ENCODE results near the gene AP3D1.
"Not testable (repeated sequence)": the region's sequence is repeated elsewhere in the genome, so short reads cannot be mapped to it uniquely, and the experiment has no call there.

Gene AP3D1

GRCh38 chr19:2151339-2152229 is at the start of gene AP3D1:
AP3D1 (minus strand) TSS chr19:2151566; CDS start chr19:2151334, 232 bp downstream.
- H3K4me3 ChIP-seq (ENCODE audit: low read length) = peak within 1 kb of the TSS; percentile 75
- TF ChIP-seq ZNF274 (IDR thresholded peaks at IDR 0.05; ENCODE audit: low read depth, low read length) = no peak

DNA sequence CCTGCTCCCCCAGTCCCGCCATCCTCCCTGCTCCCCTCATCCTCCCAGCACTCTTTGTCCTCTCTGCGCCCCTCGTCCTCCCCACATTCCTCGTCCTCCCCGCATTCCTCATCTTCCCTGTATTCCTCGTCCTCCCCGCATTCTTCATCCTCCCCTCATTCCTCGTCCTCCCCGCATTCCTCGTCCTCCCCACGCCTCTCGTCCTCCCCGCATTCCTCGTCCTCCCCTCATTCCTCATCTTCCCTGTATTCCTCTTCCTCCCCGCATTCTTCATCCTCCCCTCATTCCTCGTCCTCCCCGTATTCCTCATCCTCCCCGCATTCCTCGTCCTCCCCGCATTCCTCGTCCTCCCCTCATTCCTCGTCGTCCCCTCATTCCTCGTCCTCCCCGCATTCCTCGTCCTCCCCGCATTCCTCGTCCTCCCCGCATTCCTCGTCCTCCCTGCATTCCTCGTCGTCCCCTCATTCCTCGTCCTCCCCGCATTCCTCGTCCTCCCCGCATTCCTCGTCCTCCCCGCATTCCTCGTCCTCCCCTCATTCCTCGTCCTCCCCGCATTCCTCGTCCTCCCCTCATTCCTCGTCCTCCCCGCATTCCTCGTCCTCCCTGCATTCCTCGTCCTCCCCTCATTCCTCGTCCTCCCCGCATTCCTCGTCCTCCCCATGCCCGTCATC is 49.4 kb upstream of the AP3D1 start:
- H3K4me3 ChIP-seq (ENCODE audit: low read length) = not testable (repeated sequence)

GRCh38 chr19:2199861-2200623 is 48.7 kb upstream of the AP3D1 start:
- H3K4me3 ChIP-seq (ENCODE audit: low read length) = no peak overlapping the region
- no peak for TF ChIP-seq ZNF274 (IDR thresholded peaks at IDR 0.05; ENCODE audit: low read depth, low read length)

DNA sequence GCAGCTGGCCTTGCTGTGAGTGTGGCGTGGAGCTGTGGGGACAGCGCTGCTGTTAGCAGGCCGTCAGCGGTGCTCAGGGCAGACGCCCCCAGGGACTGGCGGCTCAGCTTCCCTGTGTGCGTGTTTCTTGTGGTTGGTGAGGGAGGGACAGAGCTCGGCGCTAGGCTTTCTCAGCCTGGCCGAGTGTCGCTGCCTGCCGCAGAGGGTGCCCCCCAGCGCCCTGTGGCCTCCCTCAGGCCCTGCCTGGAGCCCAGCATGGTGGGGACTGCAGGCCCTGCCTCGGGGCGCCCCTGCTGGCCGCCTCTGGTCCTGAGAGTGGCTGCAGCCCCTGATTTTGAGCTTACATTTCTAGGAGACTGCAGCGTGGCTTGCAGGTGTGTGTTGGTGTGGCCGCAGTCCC is 47.8 kb upstream of the AP3D1 start:
- no peak overlapping the region for H3K4me3 ChIP-seq (ENCODE audit: low read length)
- no peak for TF ChIP-seq ZNF274 (IDR thresholded peaks at IDR 0.05; ENCODE audit: low read depth, low read length)

GRCh38 chr19:2198317-2198716 is 47.0 kb upstream of the AP3D1 start:
- TF ChIP-seq ZNF274 (IDR thresholded peaks at IDR 0.05; ENCODE audit: low read depth, low read length) = no peak
- no peak overlapping the region for H3K4me3 ChIP-seq (ENCODE audit: low read length)

DNA sequence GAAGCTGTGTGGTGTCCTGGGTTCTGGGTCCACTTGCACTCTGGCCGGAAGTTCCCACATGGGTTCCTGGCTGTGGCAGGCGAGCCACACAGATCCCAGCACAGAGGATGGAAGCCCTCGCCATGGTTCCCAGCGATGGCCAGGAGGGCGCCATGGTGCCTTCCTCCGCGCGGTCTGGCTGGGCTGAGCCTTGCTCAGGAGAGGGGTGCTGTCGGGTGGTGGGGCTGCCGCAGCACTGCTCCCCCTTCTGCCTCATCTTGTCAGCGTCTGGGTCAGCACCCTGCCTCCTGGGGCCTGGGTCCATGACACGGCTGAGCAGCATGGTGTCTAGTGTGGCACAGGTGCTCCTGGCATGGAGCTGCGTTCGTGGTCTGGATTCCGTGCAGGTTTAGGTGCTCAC is 45.9 kb upstream of the AP3D1 start:
- TF ChIP-seq ZNF274 (IDR thresholded peaks at IDR 0.05; ENCODE audit: low read depth, low read length) = no peak
- no peak overlapping the region for H3K4me3 ChIP-seq (ENCODE audit: low read length)

DNA sequence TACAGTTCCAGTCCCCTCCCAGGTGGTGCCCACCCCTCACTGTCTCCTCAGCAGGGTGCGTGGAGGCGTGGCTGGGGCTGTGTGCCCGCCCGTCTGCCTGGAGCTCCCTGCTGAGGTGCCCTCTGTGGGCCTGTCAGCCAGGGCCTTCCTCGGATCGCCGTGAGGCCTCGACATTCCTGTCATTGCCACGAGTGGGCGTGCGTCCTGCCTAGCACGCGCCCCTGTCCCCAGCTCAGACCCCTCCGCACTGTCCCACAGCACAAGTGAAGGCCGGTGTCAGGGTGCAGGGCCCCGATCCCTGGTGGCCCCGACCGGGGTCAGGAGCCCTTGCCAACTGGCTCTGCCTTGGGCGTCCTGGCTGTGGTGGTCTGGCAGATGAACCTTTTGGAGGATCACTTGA is 44.5 kb upstream of the AP3D1 start:
- no peak for TF ChIP-seq ZNF274 (IDR thresholded peaks at IDR 0.05; ENCODE audit: low read depth, low read length)
- H3K4me3 ChIP-seq (ENCODE audit: low read length) = no peak overlapping the region

- no peak for TF ChIP-seq ZNF274 (IDR thresholded peaks at IDR 0.05; ENCODE audit: low read depth, low read length)
- H3K4me3 ChIP-seq (ENCODE audit: low read length) = no peak overlapping the region
These were observed 44.0 kb upstream of the AP3D1 start for GRCh38 chr19:2195361-2195760.

DNA sequence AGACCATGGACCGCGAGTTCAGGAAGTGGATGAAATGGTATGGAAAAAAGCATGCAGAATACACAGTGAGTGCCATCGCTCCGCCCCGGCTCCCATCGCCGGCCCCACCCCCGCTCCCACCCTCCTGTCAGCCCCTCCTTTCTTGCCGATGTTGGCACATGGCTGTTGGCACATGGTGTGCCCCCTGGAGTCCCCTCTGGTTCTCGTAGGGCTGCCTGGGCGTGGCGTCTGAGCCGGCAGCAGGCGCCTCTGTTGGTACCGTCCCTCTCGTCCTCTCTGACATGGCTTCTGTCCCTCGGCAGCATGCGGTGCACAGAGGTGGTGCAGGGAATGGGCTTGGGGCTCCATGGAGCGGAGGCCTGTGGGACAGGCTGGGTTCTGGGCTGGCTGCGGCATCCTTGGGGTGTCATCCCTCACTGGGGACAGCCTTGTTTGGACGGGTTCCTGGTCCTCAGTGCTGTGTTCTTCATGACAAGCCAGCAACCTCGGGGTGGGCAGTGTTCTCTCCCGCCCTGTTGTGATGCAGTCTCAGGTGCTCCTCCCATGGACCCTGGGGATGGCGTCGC is 43.2 kb upstream of the AP3D1 start:
- no peak for TF ChIP-seq ZNF274 (IDR thresholded peaks at IDR 0.05; ENCODE audit: low read depth, low read length)
- H3K4me3 ChIP-seq (ENCODE audit: low read length) = no peak overlapping the region

GRCh38 chr19:2193807-2194206 is 42.4 kb upstream of the AP3D1 start:
- no peak overlapping the region for H3K4me3 ChIP-seq (ENCODE audit: low read length)
- TF ChIP-seq ZNF274 (IDR thresholded peaks at IDR 0.05; ENCODE audit: low read depth, low read length) = no peak

- H3K4me3 ChIP-seq (ENCODE audit: low read length) = no peak overlapping the region
- TF ChIP-seq ZNF274 (IDR thresholded peaks at IDR 0.05; ENCODE audit: low read depth, low read length) = no peak
These were observed 41.5 kb upstream of the AP3D1 start for GRCh38 chr19:2192862-2193261.

DNA sequence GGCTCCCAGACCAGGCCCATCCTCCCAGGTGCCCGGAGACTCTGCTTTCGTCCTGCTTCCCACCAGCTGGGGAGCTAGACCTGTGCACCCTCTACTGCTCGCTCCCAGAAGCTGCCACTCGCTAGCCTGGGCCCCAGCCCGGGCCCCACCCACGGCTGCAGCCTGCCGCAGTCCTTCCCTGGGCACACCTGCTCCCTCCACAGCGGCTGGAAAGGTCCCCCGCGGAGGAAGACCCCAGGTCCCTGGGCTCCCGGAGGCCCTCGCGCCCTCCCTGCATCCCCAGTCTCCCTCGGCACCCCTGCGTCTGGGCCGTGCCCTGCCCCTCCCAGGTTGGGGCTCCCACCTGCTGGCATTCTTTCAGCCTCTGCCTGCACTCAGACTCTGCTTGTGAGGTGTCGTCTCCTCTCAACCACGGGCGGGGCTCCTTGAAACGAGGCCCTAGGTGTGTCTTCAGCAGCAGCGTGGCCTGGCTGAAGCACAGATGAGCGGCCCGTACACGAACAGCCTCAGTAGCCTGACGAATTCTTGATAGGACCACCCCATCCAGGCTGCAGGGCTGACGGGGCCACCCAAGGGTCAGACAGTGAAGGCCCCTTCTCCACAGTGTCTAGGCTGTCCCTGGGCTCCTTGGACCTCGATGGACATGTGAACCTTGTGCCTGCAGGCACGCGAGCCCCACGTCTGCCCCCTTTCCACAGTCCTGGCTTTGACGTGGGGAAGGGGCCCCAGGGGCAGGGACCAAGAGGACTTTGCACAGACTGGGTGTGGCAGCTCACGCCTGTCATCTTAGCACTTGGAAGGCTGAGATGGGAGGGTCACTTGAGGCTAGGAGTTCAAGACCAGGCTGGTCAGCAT is 40.3 kb upstream of the AP3D1 start:
- H3K4me3 ChIP-seq (ENCODE audit: low read length) = no peak overlapping the region
- TF ChIP-seq ZNF274 (IDR thresholded peaks at IDR 0.05; ENCODE audit: low read depth, low read length) = no peak

DNA sequence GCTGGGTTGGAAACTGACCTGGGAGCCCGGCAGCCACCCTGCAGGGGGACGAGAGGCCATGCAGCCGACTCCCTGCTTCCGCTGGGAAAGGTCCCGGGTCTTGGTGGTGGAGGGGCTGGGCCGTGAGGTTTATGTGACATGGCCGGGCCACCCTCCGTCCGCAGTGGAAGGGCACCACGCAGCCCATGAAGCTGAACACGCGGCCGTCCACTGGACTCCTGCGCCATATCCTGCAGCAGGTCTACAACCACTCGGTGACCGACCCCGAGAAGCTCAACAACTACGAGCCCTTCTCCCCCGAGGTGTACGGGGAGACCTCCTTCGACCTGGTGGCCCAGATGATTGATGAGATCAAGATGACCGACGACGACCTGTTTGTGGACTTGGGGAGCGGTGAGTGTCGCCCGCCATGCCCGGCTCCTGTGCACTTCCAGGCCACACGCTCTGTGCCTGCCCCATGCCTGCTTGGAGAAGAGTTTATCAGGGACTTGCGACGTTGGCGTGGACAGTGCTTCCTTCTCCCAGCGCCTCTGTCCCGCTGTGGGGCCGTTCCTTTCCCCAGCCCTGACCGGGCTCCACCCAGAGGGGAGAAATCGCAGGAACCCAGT is 39.6 kb upstream of the AP3D1 start:
- no peak for TF ChIP-seq ZNF274 (IDR thresholded peaks at IDR 0.05; ENCODE audit: low read depth, low read length)
- H3K4me3 ChIP-seq (ENCODE audit: low read length) = no peak overlapping the region
